Measurements from ENCODE around the gene MTIF3.

MTIF3 gene

GRCh38 chr13:27449936-27450828 is at the start of gene MTIF3:
Gene MTIF3, minus strand, starts transcription at chr13:27450564. Its CDS starts 10,116 bp downstream, at chr13:27440448.
- DNase-seq = peak; percentile 77

- no peak for DNase-seq
Measured at GRCh38 chr13:27497563-27498230, 47.3 kb upstream of the MTIF3 start.

GRCh38 chr13:27496536-27497273 is 46.3 kb upstream of the MTIF3 start:
- DNase-seq = no peak

- DNase-seq = no peak
Measured at GRCh38 chr13:27496006-27496405, 45.6 kb upstream of the MTIF3 start.

GRCh38 chr13:27495551-27495950 is 45.2 kb upstream of the MTIF3 start:
- DNase-seq = no peak

GRCh38 chr13:27493981-27494380 is 43.6 kb upstream of the MTIF3 start:
- DNase-seq = no peak

GRCh38 chr13:27489456-27489855 is 39.1 kb upstream of the MTIF3 start:
- no peak for DNase-seq

GRCh38 chr13:27487776-27488175 is 37.4 kb upstream of the MTIF3 start:
- no peak for DNase-seq

- no peak for DNase-seq
Measured at GRCh38 chr13:27483421-27483820, 33.1 kb upstream of the MTIF3 start.

- no peak for DNase-seq
Measured at GRCh38 chr13:27482983-27483382, 32.6 kb upstream of the MTIF3 start.

- no peak for DNase-seq
Measured at GRCh38 chr13:27481766-27482165, 31.4 kb upstream of the MTIF3 start.

- DNase-seq = no peak
Measured at GRCh38 chr13:27476943-27477703, 26.8 kb upstream of the MTIF3 start.

GRCh38 chr13:27474751-27475268 is 24.4 kb upstream of the MTIF3 start:
- no peak for DNase-seq

GRCh38 chr13:27472941-27473340 is 22.6 kb upstream of the MTIF3 start:
- DNase-seq = no peak

- DNase-seq = no peak
Measured at GRCh38 chr13:27472441-27472840, 22.1 kb upstream of the MTIF3 start.

GRCh38 chr13:27470075-27470820 is 19.9 kb upstream of the MTIF3 start:
- no peak for DNase-seq

GRCh38 chr13:27466513-27466912 is 16.1 kb upstream of the MTIF3 start:
- DNase-seq = no peak

- no peak for DNase-seq
Measured at GRCh38 chr13:27465611-27466010, 15.2 kb upstream of the MTIF3 start.

GRCh38 chr13:27463500-27463899 is 13.1 kb upstream of the MTIF3 start:
- no peak for DNase-seq

- no peak for DNase-seq
Measured at GRCh38 chr13:27461940-27462584, 11.7 kb upstream of the MTIF3 start.

GRCh38 chr13:27455331-27455855 is 5.0 kb upstream of the MTIF3 start:
- DNase-seq = no peak

Data from amniotic stem cell (primary cell).